HEK293T (cell line): ENCODE results near the gene LYSMD4.

Experiments
- BHLHE40 ChIP-seq: fragments of 450-650 bp; IDR thresholded peaks from 2 replicates; pipeline ENCODE4 v1.6.1; 2016; ENCODE audit warnings: mild to moderate bottlenecking, moderate library complexity, borderline replicate concordance
- FOXA1 ChIP-seq: fragments of 450-650 bp; IDR thresholded peaks from 2 replicates; pipeline ENCODE4 v1.6.1; 2016; ENCODE audit warnings: mild to moderate bottlenecking
- FOXM1 ChIP-seq: fragments of 450-650 bp; IDR thresholded peaks from 2 replicates; pipeline ENCODE4 v1.6.1; 2017; ENCODE audit warnings: mild to moderate bottlenecking, borderline replicate concordance
- L3MBTL2 ChIP-seq: fragments of 450-650 bp; conservative IDR thresholded peaks from 2 replicates; pipeline ENCODE4 v1.6.1; 2016; ENCODE audit warnings: mild to moderate bottlenecking
- SUZ12 ChIP-seq: fragments of 450-650 bp; IDR thresholded peaks from 2 replicates; pipeline ENCODE4 v1.6.1; 2016; ENCODE audit warnings: mild to moderate bottlenecking

DNA sequence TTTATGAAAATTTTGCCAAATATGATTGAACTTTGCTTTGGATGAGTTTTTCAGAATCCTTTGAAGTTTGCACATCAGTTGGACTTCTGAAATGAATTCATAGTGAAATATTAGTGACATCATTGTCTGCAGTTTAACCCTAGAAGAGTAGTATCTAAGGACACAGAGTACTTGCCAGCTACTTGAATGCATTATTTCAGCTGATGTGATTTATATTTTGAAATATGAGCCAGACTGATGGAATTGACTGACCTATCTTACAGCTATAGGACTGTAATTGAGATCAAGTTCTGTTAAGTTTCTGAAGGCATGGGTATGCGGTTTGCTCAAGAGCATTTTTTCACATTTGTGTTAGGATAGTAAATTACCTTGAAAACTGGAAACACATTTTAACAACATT is 51.2 kb downstream of the LYSMD4 start:
- TF ChIP-seq FOXM1 (no peak), FOXA1 (no peak), L3MBTL2 (no peak), BHLHE40 (no peak), SUZ12 (no peak)
